OCI-LY1 (cell line): ENCODE measurements around the gene ZIC4.

Experiments used
- H2AFZ ChIP-seq: fragments of 200-600 bp; sonication (generic), shearing (Covaris generic); 2 replicates; pipeline ENCODE4 v1.6.0; 2014; ENCODE audit warnings: antibody characterized with exemption, mild to moderate bottlenecking, low read length
- H3F3A ChIP-seq: fragments of 200-600 bp; sonication (generic), shearing (Covaris generic); 2 replicates; pipeline ENCODE4 v1.6.0; 2014; ENCODE audit warnings: mild to moderate bottlenecking, antibody characterized with exemption, low read length, moderate library complexity; ENCODE audit not compliant: insufficient read depth
- H3K27ac ChIP-seq: fragments of 200-600 bp; sonication (generic); 2 replicates; pipeline ENCODE4 v1.5.1; 2014; ENCODE audit warnings: low read length, mixed run types, mild to moderate bottlenecking, low read depth; ENCODE audit not compliant: poor library complexity, severe bottlenecking
- H3K27me3 ChIP-seq: fragments of 200-600 bp; sonication (generic); 2 replicates; pipeline ENCODE4 v1.6.0; 2014; ENCODE audit warnings: antibody characterized with exemption, mild to moderate bottlenecking, low read length, moderate library complexity; ENCODE audit not compliant: insufficient read depth
- H3K36me3 ChIP-seq: fragments of 200-600 bp; sonication (generic); 2 replicates; pipeline ENCODE4 v1.6.1; 2014; ENCODE audit warnings: mild to moderate bottlenecking, antibody characterized with exemption, low read length, moderate library complexity, mixed read lengths; ENCODE audit not compliant: insufficient read depth
- H3K4me1 ChIP-seq: fragments of 200-600 bp; sonication (generic); 2 replicates; pipeline ENCODE4 v1.5.1; 2014; ENCODE audit warnings: mild to moderate bottlenecking, low read length, moderate library complexity; ENCODE audit not compliant: insufficient read depth, severe bottlenecking
- H3K4me2 ChIP-seq: fragments of 200-600 bp; sonication (generic), shearing (Covaris generic); 2 replicates; pipeline ENCODE4 v1.6.1; 2014; ENCODE audit warnings: low read length
- H3K4me3 ChIP-seq: fragments of 200-600 bp; sonication (generic); 2 replicates; pipeline ENCODE4 v1.5.1; 2014; ENCODE audit warnings: low read length, low read depth, mild to moderate bottlenecking, mixed read lengths; ENCODE audit not compliant: poor library complexity, severe bottlenecking
- H3K79me2 ChIP-seq: fragments of 200-600 bp; shearing (Covaris generic); 2 replicates; pipeline ENCODE4 v1.6.1; 2016; ENCODE audit warnings: mixed run types, low read length, mixed read lengths; ENCODE audit not compliant: insufficient read depth
- H3K9ac ChIP-seq: fragments of 200-600 bp; sonication (generic), shearing (Covaris generic); 2 replicates; pipeline ENCODE4 v1.6.1; 2014; ENCODE audit warnings: mild to moderate bottlenecking, low read length, mixed read lengths
- H3K9me2 ChIP-seq: fragments of 200-600 bp; sonication (generic), shearing (Covaris generic); 2 replicates; pipeline ENCODE4 v1.6.1; 2014; ENCODE audit warnings: low read depth, mild to moderate bottlenecking, low read length, mixed read lengths
- H3K9me3 ChIP-seq: fragments of 200-600 bp; shearing (Covaris generic); 2 replicates; pipeline ENCODE4 v1.6.1; 2014; ENCODE audit warnings: low read length, mixed read lengths
- H4K20me1 ChIP-seq: fragments of 200-600 bp; sonication (generic), shearing (Covaris generic); 2 replicates; pipeline ENCODE4 v1.6.0; 2016; ENCODE audit warnings: mild to moderate bottlenecking, low read length; ENCODE audit not compliant: insufficient read depth
- EZH2 ChIP-seq: fragments of 200-600 bp; sonication (generic), shearing (Covaris generic); IDR thresholded peaks from 2 replicates; pipeline ENCODE4 v1.8.0; 2017; ENCODE audit warnings: borderline replicate concordance, mixed run types, mild to moderate bottlenecking, antibody characterized with exemption, low read length, moderate library complexity, mixed read lengths
- TF ChIP-seq, protein P1 (sequence below): fragments of 200-600 bp; sonication (generic), shearing (Covaris generic); IDR thresholded peaks from 2 replicates; pipeline ENCODE4 v1.5.1; 2017; ENCODE audit warnings: mild to moderate bottlenecking, antibody characterized with exemption, low read length, moderate library complexity, mixed read lengths

The ZIC4 gene

DNA sequence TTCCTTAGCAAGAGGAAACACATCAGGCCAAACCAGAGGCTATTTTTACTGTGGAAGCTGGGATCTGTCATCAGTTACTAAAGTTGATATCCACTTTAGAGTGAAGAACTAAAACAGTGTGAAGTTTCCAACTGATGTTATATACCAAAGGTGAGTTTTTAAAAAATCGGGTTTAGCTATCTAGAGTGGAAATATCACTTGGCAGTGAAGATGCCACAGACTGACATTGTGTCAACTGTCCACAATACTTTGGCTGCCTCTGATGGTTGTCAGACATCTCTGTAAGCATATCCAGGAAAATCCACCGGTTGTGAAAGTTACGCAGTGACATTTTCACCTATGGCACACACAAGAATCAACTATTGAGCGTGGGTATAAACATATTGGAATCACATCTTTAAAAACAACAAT lies 12.0 kb upstream of the ZIC4 start:
- Histone ChIP-seq H2AFZ (no peak overlapping the region), H3K27me3 (no peaks in the 10 kb centered on the region; the same call in 1 of the 2 replicates)

DNA sequence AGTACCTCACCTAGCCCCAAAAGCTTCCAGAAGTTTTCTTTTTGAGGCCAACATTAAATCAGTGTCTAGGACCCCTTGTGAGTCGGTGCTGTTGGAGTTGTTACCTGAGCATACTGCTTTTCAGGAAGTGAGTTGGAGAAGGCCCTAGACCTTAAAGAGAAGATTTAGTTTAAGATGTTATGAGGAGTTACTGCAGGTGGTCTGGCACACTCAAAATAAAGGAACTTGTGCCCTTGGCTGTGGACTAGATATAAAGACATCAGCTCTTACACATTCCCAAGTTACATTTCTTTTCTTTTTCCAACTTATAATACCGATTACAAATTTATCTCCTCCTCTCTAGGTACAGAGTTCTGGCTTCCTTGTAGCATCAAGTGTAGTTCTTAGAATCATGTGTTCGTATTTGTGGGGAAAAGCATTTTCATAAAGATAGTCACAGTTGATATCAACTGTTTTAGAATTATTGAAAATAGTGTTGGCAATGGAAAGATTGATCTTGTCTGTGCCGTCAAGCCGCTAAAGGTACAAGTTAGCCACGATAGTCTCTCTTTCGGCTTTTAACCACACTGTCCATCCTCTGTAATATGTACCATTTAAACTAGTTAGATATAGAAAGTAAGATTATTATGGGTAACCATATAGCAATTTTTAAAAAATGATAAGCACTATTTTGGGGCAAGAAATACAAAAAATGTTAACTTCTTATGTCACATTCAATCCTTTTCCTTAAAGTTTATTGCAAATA lies 11.4 kb upstream of the ZIC4 start:
- H3K79me2 ChIP-seq: no peaks in the 10 kb centered on the region

More for the DNA sequence above, 12.0 kb upstream of the ZIC4 start:
- no peak overlapping the region for H3K9ac ChIP-seq
- TF ChIP-seq, protein P1, sequence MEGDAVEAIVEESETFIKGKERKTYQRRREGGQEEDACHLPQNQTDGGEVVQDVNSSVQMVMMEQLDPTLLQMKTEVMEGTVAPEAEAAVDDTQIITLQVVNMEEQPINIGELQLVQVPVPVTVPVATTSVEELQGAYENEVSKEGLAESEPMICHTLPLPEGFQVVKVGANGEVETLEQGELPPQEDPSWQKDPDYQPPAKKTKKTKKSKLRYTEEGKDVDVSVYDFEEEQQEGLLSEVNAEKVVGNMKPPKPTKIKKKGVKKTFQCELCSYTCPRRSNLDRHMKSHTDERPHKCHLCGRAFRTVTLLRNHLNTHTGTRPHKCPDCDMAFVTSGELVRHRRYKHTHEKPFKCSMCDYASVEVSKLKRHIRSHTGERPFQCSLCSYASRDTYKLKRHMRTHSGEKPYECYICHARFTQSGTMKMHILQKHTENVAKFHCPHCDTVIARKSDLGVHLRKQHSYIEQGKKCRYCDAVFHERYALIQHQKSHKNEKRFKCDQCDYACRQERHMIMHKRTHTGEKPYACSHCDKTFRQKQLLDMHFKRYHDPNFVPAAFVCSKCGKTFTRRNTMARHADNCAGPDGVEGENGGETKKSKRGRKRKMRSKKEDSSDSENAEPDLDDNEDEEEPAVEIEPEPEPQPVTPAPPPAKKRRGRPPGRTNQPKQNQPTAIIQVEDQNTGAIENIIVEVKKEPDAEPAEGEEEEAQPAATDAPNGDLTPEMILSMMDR: no peak
- no peak for TF ChIP-seq EZH2
- H3K36me3 ChIP-seq: no peaks in the 10 kb centered on the region
- no peak overlapping the region for H3K27ac ChIP-seq
- no peak overlapping the region for H3K4me3 ChIP-seq
- no peaks in the 10 kb centered on the region for H3K9me3 ChIP-seq
- no peaks in the 10 kb centered on the region for H3K9me2 ChIP-seq
- no peaks in the 10 kb centered on the region for H3F3A ChIP-seq
- H3K4me2 ChIP-seq: no peak overlapping the region
- no peaks in the 10 kb centered on the region for H3K79me2 ChIP-seq
- H4K20me1 ChIP-seq: no peaks in the 10 kb centered on the region
- no peaks in the 10 kb centered on the region for H3K4me1 ChIP-seq

DNA sequence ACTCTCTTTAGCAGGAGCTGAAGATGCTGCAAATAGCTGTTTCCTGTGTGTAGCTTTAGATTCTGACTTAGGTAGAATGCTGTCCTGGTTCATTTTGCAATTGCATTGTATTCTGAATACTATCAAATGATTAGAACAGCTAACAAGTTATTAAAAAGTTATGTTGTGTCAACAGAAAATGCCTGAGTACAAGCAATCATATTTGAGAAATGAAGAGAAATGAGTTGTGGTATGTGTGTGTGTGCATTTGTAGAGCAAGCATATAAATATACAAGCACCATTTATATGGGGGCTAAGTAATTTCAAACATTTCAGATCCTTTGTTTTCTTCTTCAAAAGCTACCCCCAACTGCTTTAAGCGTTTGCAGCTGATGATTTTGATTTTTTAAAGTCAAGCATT lies 10.6 kb upstream of the ZIC4 start:
- H3K79me2 ChIP-seq: no peaks in the 10 kb centered on the region
- H4K20me1 ChIP-seq: no peaks in the 10 kb centered on the region
- H3K4me1 ChIP-seq: no peaks in the 10 kb centered on the region
- no peak overlapping the region for H3K9ac ChIP-seq
- no peaks in the 10 kb centered on the region for H3K36me3 ChIP-seq
- H2AFZ ChIP-seq: no peak overlapping the region
- no peak overlapping the region for H3K4me3 ChIP-seq
- no peaks in the 10 kb centered on the region for H3K9me2 ChIP-seq
- no peaks in the 10 kb centered on the region for H3K27me3 ChIP-seq
- no peaks in the 10 kb centered on the region for H3K9me3 ChIP-seq
- no peaks in the 10 kb centered on the region for H3F3A ChIP-seq
- H3K4me2 ChIP-seq: no peak overlapping the region
- no peak overlapping the region for H3K27ac ChIP-seq
- TF ChIP-seq EZH2: no peak
- TF ChIP-seq, protein P1: no peak

More for the DNA sequence above, 11.4 kb upstream of the ZIC4 start:
- TF ChIP-seq, protein P1: no peak
- TF ChIP-seq EZH2: no peak
- no peak overlapping the region for H3K4me2 ChIP-seq
- no peak overlapping the region for H3K27ac ChIP-seq
- H3K9me3 ChIP-seq: no peaks in the 10 kb centered on the region
- H3F3A ChIP-seq: no peaks in the 10 kb centered on the region
- H4K20me1 ChIP-seq: no peaks in the 10 kb centered on the region
- no peak overlapping the region for H2AFZ ChIP-seq
- no peak overlapping the region for H3K4me3 ChIP-seq
- no peak overlapping the region for H3K9ac ChIP-seq
- no peaks in the 10 kb centered on the region for H3K9me2 ChIP-seq
- H3K27me3 ChIP-seq: no peaks in the 10 kb centered on the region
- H3K4me1 ChIP-seq: no peaks in the 10 kb centered on the region
- no peaks in the 10 kb centered on the region for H3K36me3 ChIP-seq
